ENCODE data around the gene IQCF5.
"Not testable (repeated sequence)": the region's sequence is repeated elsewhere in the genome, so short reads cannot be mapped to it uniquely, and the experiment has no call there.

The IQCF5 gene

DNA sequence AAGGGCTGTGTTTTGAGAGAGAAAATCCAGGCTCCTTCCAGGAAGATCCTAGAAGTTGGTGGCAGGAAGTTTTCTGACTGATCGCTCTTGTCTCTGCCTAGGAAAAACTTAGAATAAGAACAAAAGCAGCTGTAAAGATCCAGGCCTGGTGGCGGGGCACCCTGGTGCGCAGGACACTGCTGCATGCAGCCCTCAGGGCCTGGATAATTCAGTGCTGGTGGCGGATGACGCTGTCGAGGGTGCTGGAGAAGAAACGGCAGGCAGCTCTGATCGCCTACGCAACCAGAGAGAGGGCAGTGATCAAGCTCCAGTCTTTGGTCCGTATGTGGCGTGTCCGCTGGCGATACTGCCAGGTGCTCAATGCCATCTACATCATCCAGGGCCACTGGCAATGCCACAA is 12.5 kb downstream of the IQCF5 start:
- Histone ChIP-seq H3K27me3 (ENCODE audit: control insufficient read depth, insufficient read depth, low read length) (no peaks in the 10 kb centered on the region), H3K9ac (ENCODE audit: low read length) (no peak overlapping the region), H3K4me1 (ENCODE audit: control insufficient read depth, low read depth, low read length) (no peaks in the 10 kb centered on the region), H3K27ac (ENCODE audit: low read length) (no peak overlapping the region), H3K4me3 (ENCODE audit: low read length) (no peak overlapping the region), H3K9me3 (ENCODE audit: control insufficient read depth, low read depth, low read length) (no peaks in the 10 kb centered on the region), H3K36me3 (ENCODE audit: control insufficient read depth, low read depth, low read length) (no peaks in the 10 kb centered on the region)

GRCh38 chr3:51860703-51861665 is 14.4 kb downstream of the IQCF5 start, which contains the start of gene IQCF2:
TSS of gene IQCF2 (plus strand) at chr3:51861615. CDS start at chr3:51861667, 52 bp downstream.
- H3K9me3 ChIP-seq (ENCODE audit: control insufficient read depth, low read depth, low read length) = no peaks in the 10 kb centered on the region
- no peaks in the 10 kb centered on the region for H3K36me3 ChIP-seq (ENCODE audit: control insufficient read depth, low read depth, low read length)
- no peak within 1 kb of the TSS for H3K27ac ChIP-seq (ENCODE audit: low read length)
- H3K9ac ChIP-seq (ENCODE audit: low read length) = no peak within 1 kb of the TSS
- H3K27me3 ChIP-seq (ENCODE audit: control insufficient read depth, insufficient read depth, low read length) = no peaks in the 10 kb centered on the region
- H3K4me1 ChIP-seq (ENCODE audit: control insufficient read depth, low read depth, low read length) = no peaks in the 10 kb centered on the region
- H3K4me3 ChIP-seq (ENCODE audit: low read length) = no peak within 1 kb of the TSS

- not testable (repeated sequence) for H3K9me3 ChIP-seq (ENCODE audit: control insufficient read depth, low read depth, low read length); H3K9ac ChIP-seq (ENCODE audit: low read length); H3K27ac ChIP-seq (ENCODE audit: low read length); H3K36me3 ChIP-seq (ENCODE audit: control insufficient read depth, low read depth, low read length); H3K27me3 ChIP-seq (ENCODE audit: control insufficient read depth, insufficient read depth, low read length); H3K4me3 ChIP-seq (ENCODE audit: low read length); H3K4me1 ChIP-seq (ENCODE audit: control insufficient read depth, low read depth, low read length)
These were observed 20.0 kb downstream of the IQCF5 start for GRCh38 chr3:51855411-51855810.

- peaks cover 14% of the 10 kb centered on the region for H3K4me1 ChIP-seq (ENCODE audit: control insufficient read depth, low read depth, low read length)
- no peak overlapping the region for H3K27ac ChIP-seq (ENCODE audit: low read length)
- H3K36me3 ChIP-seq (ENCODE audit: control insufficient read depth, low read depth, low read length) = no peaks in the 10 kb centered on the region
- no peaks in the 10 kb centered on the region for H3K27me3 ChIP-seq (ENCODE audit: control insufficient read depth, insufficient read depth, low read length)
- H3K9me3 ChIP-seq (ENCODE audit: control insufficient read depth, low read depth, low read length) = no peaks in the 10 kb centered on the region
- no peak overlapping the region for H3K4me3 ChIP-seq (ENCODE audit: low read length)
- no peak overlapping the region for H3K9ac ChIP-seq (ENCODE audit: low read length)
These were observed 30.3 kb downstream of the IQCF5 start for GRCh38 chr3:51845129-51845528.

GRCh38 chr3:51836606-51837005 is 38.8 kb downstream of the IQCF5 start:
- H3K27ac ChIP-seq (ENCODE audit: low read length) = no peak overlapping the region
- no peak overlapping the region for H3K4me3 ChIP-seq (ENCODE audit: low read length)
- no peaks in the 10 kb centered on the region for H3K4me1 ChIP-seq (ENCODE audit: control insufficient read depth, low read depth, low read length)
- no peak overlapping the region for H3K9ac ChIP-seq (ENCODE audit: low read length)
- H3K27me3 ChIP-seq (ENCODE audit: control insufficient read depth, insufficient read depth, low read length) = no peaks in the 10 kb centered on the region
- no peaks in the 10 kb centered on the region for H3K36me3 ChIP-seq (ENCODE audit: control insufficient read depth, low read depth, low read length)
- no peaks in the 10 kb centered on the region for H3K9me3 ChIP-seq (ENCODE audit: control insufficient read depth, low read depth, low read length)

DNA sequence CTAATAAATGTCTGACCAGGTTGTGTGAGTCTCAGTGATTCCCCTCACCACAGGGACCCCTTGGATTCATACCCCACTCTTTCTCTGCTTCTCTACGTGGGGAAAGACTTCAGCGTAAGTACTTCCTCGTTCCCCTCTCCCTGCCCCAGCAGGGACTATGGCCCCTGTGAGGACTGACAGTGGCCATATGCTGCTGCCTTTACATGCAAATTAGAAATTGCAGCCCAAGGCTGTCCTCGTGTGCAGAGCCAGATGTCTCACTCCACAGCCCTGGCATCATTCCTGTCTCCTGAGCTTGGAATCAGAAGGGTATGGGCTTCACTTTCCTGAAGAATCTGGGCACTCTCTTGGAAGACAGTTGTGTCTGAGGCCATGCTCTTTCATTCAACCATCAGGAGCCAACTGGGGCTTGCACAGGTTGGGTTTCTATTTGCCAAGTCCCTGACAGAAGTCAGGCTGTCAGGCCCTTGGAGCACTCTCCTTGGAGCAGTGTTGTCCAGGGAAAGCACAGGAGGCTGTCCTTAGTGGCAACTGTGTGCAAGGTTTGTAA is 44.5 kb downstream of the IQCF5 start:
- Histone ChIP-seq H3K27ac (ENCODE audit: low read length) (no peak overlapping the region), H3K36me3 (ENCODE audit: control insufficient read depth, low read depth, low read length) (no peaks in the 10 kb centered on the region), H3K4me3 (ENCODE audit: low read length) (no peak overlapping the region), H3K27me3 (ENCODE audit: control insufficient read depth, insufficient read depth, low read length) (no peaks in the 10 kb centered on the region), H3K9me3 (ENCODE audit: control insufficient read depth, low read depth, low read length) (no peaks in the 10 kb centered on the region), H3K4me1 (ENCODE audit: control insufficient read depth, low read depth, low read length) (no peaks in the 10 kb centered on the region), H3K9ac (ENCODE audit: low read length) (no peak overlapping the region)

GRCh38 chr3:51830345-51830744 is 45.1 kb downstream of the IQCF5 start:
- H3K4me1 ChIP-seq (ENCODE audit: control insufficient read depth, low read depth, low read length) = no peaks in the 10 kb centered on the region
- H3K9me3 ChIP-seq (ENCODE audit: control insufficient read depth, low read depth, low read length) = no peaks in the 10 kb centered on the region
- no peak overlapping the region for H3K9ac ChIP-seq (ENCODE audit: low read length)
- no peaks in the 10 kb centered on the region for H3K36me3 ChIP-seq (ENCODE audit: control insufficient read depth, low read depth, low read length)
- H3K4me3 ChIP-seq (ENCODE audit: low read length) = no peak overlapping the region
- H3K27ac ChIP-seq (ENCODE audit: low read length) = no peak overlapping the region
- no peaks in the 10 kb centered on the region for H3K27me3 ChIP-seq (ENCODE audit: control insufficient read depth, insufficient read depth, low read length)

DNA sequence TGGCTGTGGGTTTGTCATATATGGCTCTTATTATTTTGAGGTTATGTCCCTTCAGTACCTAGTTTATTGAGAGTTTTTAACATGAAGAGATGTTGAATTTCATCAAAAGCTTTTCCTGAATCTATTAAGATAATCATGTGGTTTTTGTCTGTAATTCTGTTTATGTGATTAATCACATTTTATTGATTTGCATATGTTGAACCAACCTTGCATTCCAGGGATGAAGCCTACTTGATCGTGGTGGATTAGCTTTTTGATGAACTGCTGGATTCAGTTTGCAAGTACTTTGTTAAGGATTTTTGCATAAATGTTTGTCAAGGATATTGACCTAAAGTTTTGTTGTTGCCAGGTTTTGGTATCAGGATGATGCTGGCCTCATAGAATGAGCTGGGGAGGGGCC is 47.1 kb downstream of the IQCF5 start:
- Histone ChIP-seq H3K27ac (ENCODE audit: low read length) (no peak overlapping the region), H3K36me3 (ENCODE audit: control insufficient read depth, low read depth, low read length) (no peaks in the 10 kb centered on the region), H3K4me1 (ENCODE audit: control insufficient read depth, low read depth, low read length) (no peaks in the 10 kb centered on the region), H3K9me3 (ENCODE audit: control insufficient read depth, low read depth, low read length) (no peaks in the 10 kb centered on the region), H3K27me3 (ENCODE audit: control insufficient read depth, insufficient read depth, low read length) (no peaks in the 10 kb centered on the region), H3K9ac (ENCODE audit: low read length) (no peak overlapping the region), H3K4me3 (ENCODE audit: low read length) (no peak overlapping the region)
